Measurements from ENCODE around the gene FAM72C. TPM values are rescaled to one million over a fixed set of nuclear protein-coding genes. Genes with fewer than 3 reads are reported as not detected.
"Not testable (repeated sequence)": the region's sequence is repeated elsewhere in the genome, so short reads cannot be mapped to it uniquely, and the experiment has no call there.

FAM72C gene
- total and polyA plus RNA-seq, 4 experiments from 2014 or later, result 0.20 to 0.33 TPM; not detected in 2

DNA sequence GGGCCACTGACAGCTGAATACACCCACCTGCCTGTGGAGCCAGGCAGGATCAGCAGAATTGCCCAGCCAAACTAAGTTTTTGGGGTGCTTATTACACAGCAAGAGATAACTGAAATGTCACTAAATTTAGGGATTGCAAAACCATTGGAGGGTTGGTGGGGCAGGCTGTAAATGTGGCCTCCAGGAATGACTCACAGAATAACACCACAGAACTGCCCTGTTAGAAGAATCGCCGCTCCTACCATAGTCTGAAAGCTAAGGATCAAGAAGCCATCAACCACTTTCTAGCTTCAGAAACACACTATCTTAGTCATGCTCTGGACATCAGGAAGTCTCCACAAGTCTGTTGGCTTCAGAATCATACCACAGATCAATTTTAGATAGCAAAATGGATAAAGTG, 24.0 kb downstream of the FAM72C start:
- H3K27ac Mint-ChIP-seq; CTCF ChIA-PET (ENCODE audit: partially characterized antibody); H3K4me1 ChIP-seq (ENCODE audit: insufficient read depth, low read length); DNase-seq; H3K27me3 Mint-ChIP-seq; H3K27me3 ChIP-seq (ENCODE audit: insufficient read depth, low read length); POLR2A ChIA-PET (ENCODE audit: partially characterized antibody); H3K9me3 Mint-ChIP-seq; H3K36me3 ChIP-seq (ENCODE audit: insufficient read depth, low read length); intact Hi-C loops (cut with micrococcal nuclease); H3K36me3 Mint-ChIP-seq; H3K27ac ChIP-seq (ENCODE audit: low read depth, low read length); H3K9me3 ChIP-seq (ENCODE audit: control insufficient read depth in 1 of 2, low read length in 2 of 2); H3K4me1 Mint-ChIP-seq; H3K4me3 ChIP-seq (ENCODE audit: low read length in 2 of 2); H3K4me3 Mint-ChIP-seq: not testable (repeated sequence)

- POLR2A ChIA-PET (ENCODE audit: partially characterized antibody); CTCF ChIA-PET (ENCODE audit: partially characterized antibody); DNase-seq; H3K36me3 Mint-ChIP-seq; H3K9me3 Mint-ChIP-seq; H3K27me3 Mint-ChIP-seq; H3K4me1 ChIP-seq (ENCODE audit: insufficient read depth, low read length); H3K36me3 ChIP-seq (ENCODE audit: insufficient read depth, low read length); intact Hi-C loops (cut with micrococcal nuclease); H3K4me3 ChIP-seq (ENCODE audit: low read length in 2 of 2); H3K9me3 ChIP-seq (ENCODE audit: control insufficient read depth in 1 of 2, low read length in 2 of 2); H3K27ac ChIP-seq (ENCODE audit: low read depth, low read length); H3K4me3 Mint-ChIP-seq; H3K27me3 ChIP-seq (ENCODE audit: insufficient read depth, low read length); H3K27ac Mint-ChIP-seq; H3K4me1 Mint-ChIP-seq: not testable (repeated sequence)
Measured at GRCh38 chr1:143945253-143945652, 26.5 kb downstream of the FAM72C start.

GRCh38 chr1:143944576-143945240, 27.1 kb downstream of the FAM72C start:
- H3K27ac Mint-ChIP-seq; H3K4me3 ChIP-seq (ENCODE audit: low read length in 2 of 2); H3K27me3 Mint-ChIP-seq; H3K4me1 Mint-ChIP-seq; H3K9me3 Mint-ChIP-seq; H3K27me3 ChIP-seq (ENCODE audit: insufficient read depth, low read length); H3K4me1 ChIP-seq (ENCODE audit: insufficient read depth, low read length); DNase-seq; POLR2A ChIA-PET (ENCODE audit: partially characterized antibody); H3K9me3 ChIP-seq (ENCODE audit: control insufficient read depth in 1 of 2, low read length in 2 of 2); H3K4me3 Mint-ChIP-seq; H3K36me3 ChIP-seq (ENCODE audit: insufficient read depth, low read length); H3K36me3 Mint-ChIP-seq; CTCF ChIA-PET (ENCODE audit: partially characterized antibody); intact Hi-C loops (cut with micrococcal nuclease); H3K27ac ChIP-seq (ENCODE audit: low read depth, low read length): not testable (repeated sequence)

DNA sequence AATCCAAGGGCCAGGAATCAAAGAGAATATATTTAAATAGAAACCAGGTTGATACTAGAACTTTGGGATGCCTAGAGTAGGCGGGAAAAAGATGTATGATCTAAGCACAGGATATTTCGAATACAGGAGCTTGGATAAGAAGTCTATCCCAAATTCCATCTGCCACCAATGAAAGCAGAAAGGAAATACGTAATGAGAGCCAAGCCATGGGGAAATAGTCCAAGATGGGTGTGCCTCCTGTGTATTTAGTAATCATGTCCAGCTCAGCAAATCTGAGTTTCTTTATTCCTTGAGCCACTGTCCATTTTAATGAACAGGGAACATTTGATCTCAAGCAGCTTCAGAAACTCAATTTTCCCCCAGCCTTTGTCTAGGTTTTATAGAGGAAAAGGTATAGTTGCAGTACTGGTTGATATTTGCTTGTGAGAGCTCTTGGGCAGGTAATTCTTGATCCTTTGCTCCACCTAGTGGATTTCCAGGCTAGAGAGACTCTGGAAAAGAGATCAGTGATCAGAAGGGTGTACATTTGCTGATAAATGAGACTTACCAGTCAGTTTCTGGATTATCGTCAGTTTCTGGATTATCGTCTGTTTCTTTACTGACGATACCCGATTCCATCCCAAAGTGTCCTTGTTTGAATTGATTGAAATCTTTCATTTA, 28.3 kb downstream of the FAM72C start:
- H3K4me3 ChIP-seq (ENCODE audit: low read length in 2 of 2); H3K27ac ChIP-seq (ENCODE audit: low read depth, low read length); H3K27me3 Mint-ChIP-seq; H3K27me3 ChIP-seq (ENCODE audit: insufficient read depth, low read length); H3K4me3 Mint-ChIP-seq; H3K9me3 ChIP-seq (ENCODE audit: control insufficient read depth in 1 of 2, low read length in 2 of 2); H3K36me3 Mint-ChIP-seq; H3K27ac Mint-ChIP-seq; CTCF ChIA-PET (ENCODE audit: partially characterized antibody); intact Hi-C loops (cut with micrococcal nuclease); H3K36me3 ChIP-seq (ENCODE audit: insufficient read depth, low read length); H3K4me1 Mint-ChIP-seq; DNase-seq; H3K4me1 ChIP-seq (ENCODE audit: insufficient read depth, low read length); POLR2A ChIA-PET (ENCODE audit: partially characterized antibody); H3K9me3 Mint-ChIP-seq: not testable (repeated sequence)

DNA sequence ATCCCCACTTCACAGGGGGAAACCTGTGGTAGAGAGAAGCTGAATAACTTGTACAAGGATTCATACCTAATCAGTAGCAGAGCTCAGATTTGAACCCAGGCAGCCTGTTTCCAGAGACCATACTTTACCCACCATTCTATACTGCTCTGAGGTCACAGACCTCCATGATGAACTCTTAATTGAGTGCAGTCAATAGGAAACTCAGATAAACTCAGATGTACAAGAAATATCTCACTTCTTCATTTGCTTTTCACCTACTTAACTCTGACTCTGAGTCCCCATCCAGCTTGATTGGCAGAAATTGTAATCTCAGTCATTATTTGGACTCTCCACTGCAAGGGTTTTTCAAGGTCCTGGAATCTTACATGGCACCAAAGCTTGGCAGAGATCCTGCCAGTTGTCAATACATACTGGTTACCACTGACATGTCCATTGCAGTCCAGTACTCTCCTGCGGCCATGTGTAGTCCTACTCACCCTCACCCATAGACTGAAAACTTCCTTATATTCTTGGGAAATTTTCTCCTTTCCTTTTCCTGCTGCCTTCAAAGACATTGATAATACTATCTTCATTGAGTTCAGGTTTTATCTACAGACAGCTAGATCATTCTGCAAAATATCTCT, 29.4 kb downstream of the FAM72C start:
- intact Hi-C loops (cut with micrococcal nuclease); H3K4me1 Mint-ChIP-seq; CTCF ChIA-PET (ENCODE audit: partially characterized antibody); H3K27ac ChIP-seq (ENCODE audit: low read depth, low read length); DNase-seq; H3K36me3 Mint-ChIP-seq; H3K27me3 ChIP-seq (ENCODE audit: insufficient read depth, low read length); H3K4me3 ChIP-seq (ENCODE audit: low read length in 2 of 2); H3K4me1 ChIP-seq (ENCODE audit: insufficient read depth, low read length); H3K27ac Mint-ChIP-seq; H3K27me3 Mint-ChIP-seq; POLR2A ChIA-PET (ENCODE audit: partially characterized antibody); H3K36me3 ChIP-seq (ENCODE audit: insufficient read depth, low read length); H3K4me3 Mint-ChIP-seq; H3K9me3 ChIP-seq (ENCODE audit: control insufficient read depth in 1 of 2, low read length in 2 of 2); H3K9me3 Mint-ChIP-seq: not testable (repeated sequence)

DNA sequence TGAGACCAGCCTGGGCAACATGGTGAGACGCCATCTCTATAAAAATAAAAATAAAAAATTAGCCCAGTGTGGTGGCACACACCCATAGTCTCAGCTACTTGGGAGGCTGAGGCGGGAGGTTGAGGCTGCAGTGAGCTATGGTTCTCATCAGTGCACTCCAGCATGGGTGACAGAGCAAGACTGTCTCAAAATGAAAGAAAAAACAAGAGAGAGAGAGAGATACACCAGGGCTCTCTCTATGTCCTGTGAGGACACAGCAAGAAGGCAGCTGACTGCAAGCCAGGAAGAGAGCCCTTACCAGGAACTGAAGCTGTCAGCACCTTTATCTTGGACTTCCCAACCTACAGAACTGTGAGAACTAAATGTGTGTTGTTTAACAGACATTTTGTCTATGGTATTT, 32.1 kb downstream of the FAM72C start:
- CTCF ChIA-PET (ENCODE audit: partially characterized antibody); POLR2A ChIA-PET (ENCODE audit: partially characterized antibody); H3K36me3 Mint-ChIP-seq; H3K9me3 ChIP-seq (ENCODE audit: control insufficient read depth in 1 of 2, low read length in 2 of 2); DNase-seq; H3K4me3 Mint-ChIP-seq; H3K27me3 ChIP-seq (ENCODE audit: insufficient read depth, low read length); H3K36me3 ChIP-seq (ENCODE audit: insufficient read depth, low read length); H3K27ac Mint-ChIP-seq; H3K4me1 Mint-ChIP-seq; intact Hi-C loops (cut with micrococcal nuclease); H3K4me3 ChIP-seq (ENCODE audit: low read length in 2 of 2); H3K27ac ChIP-seq (ENCODE audit: low read depth, low read length); H3K4me1 ChIP-seq (ENCODE audit: insufficient read depth, low read length); H3K9me3 Mint-ChIP-seq; H3K27me3 Mint-ChIP-seq: not testable (repeated sequence)

- H3K36me3 Mint-ChIP-seq; H3K27me3 ChIP-seq (ENCODE audit: insufficient read depth, low read length); H3K9me3 Mint-ChIP-seq; DNase-seq; H3K4me1 Mint-ChIP-seq; H3K4me3 Mint-ChIP-seq; H3K9me3 ChIP-seq (ENCODE audit: control insufficient read depth in 1 of 2, low read length in 2 of 2); H3K4me1 ChIP-seq (ENCODE audit: insufficient read depth, low read length); POLR2A ChIA-PET (ENCODE audit: partially characterized antibody); CTCF ChIA-PET (ENCODE audit: partially characterized antibody); H3K36me3 ChIP-seq (ENCODE audit: insufficient read depth, low read length); H3K4me3 ChIP-seq (ENCODE audit: low read length in 2 of 2); H3K27me3 Mint-ChIP-seq; intact Hi-C loops (cut with micrococcal nuclease); H3K27ac ChIP-seq (ENCODE audit: low read depth, low read length); H3K27ac Mint-ChIP-seq: not testable (repeated sequence)
Measured at GRCh38 chr1:143938922-143939321, 32.9 kb downstream of the FAM72C start.
